A549 (cell line): ENCODE measurements around the gene FOSL1. TPM values are rescaled to one million over a fixed set of nuclear protein-coding genes. Genes with fewer than 3 reads are reported as not detected.
A peak's percentile ranks its signal among the peaks of the same experiment; 100 is the strongest.

ENCODE experiments used
- ATAC-seq, 2 experiments: fragments of 200-7000 bp in 1 of 2; fragments of >200 bp in 1 of 2; cut with Nextera tagmentation in 1 of 2; cut with Tn5 transposase in 1 of 2; 3 replicates each; pipeline versions ENCODE4 v1.8.0 to v1.9.1; 2018 to 2020; ENCODE audit warnings: mild to moderate bottlenecking in 1 of 2, moderate library complexity in 1 of 2
- CTCF ChIA-PET: fragments of 300-600 bp; sonication (Branson Sonifier 250); formaldehyde crosslinking; extraction: SDS; loops from one replicate; lab custom pipeline; 2021; ENCODE audit warnings: antibody characterized with exemption, inconsistent platforms; lab: Yijun Ruan, JAX
- POLR2A ChIA-PET: fragments of 350-600 bp; formaldehyde crosslinking; extraction: SDS; loops from one replicate; lab custom pipeline; 2021; ENCODE audit warnings: antibody characterized with exemption, inconsistent platforms; lab: Yijun Ruan, JAX
- DNase-seq, 2 experiments: peaks; one replicate each; pipeline versions ENCODE4 v3.0.0 to v3.0.0-alpha.2; 2011 to 2016; ENCODE audit warnings: low read depth in 1 of 2, low spot score in 1 of 2
- FAIRE-seq: peaks from 2 replicates; lab custom pipeline; 2011; peaks lifted over from hg19 to GRCh38; lab: Jason Lieb, UNC
- H3K27ac ChIP-seq, 2 experiments: fragments of >200 bp; sonication (Bioruptor Twin); formaldehyde crosslinking; 3 replicates each; pipeline ENCODE4 v1.5.1; 2016 to 2017
- H3K4me1 ChIP-seq: fragments of >200 bp; sonication (Bioruptor Twin); formaldehyde crosslinking; 3 replicates; pipeline ENCODE4 v1.6.1; 2016
- H3K4me2 ChIP-seq: fragments of >200 bp; sonication (Bioruptor Twin); formaldehyde crosslinking; 3 replicates; pipeline ENCODE4 v1.6.1; 2016
- H3K4me3 ChIP-seq: fragments of >200 bp; sonication (Bioruptor Twin); formaldehyde crosslinking; 3 replicates; pipeline ENCODE4 v1.5.1; 2016
- H3K9me3 ChIP-seq: fragments of >200 bp; sonication (Bioruptor Twin); formaldehyde crosslinking; 3 replicates; pipeline ENCODE4 v1.6.1; 2016
- BCL3 ChIP-seq: fragments of >200 bp; sonication (Bioruptor Twin); formaldehyde crosslinking; IDR thresholded peaks from 3 replicates; pipeline ENCODE4 v1.6.1; 2016
- CBX2 ChIP-seq: fragments of 200-600 bp; sonication (generic); IDR thresholded peaks from 2 replicates; pipeline ENCODE4 v1.6.1; 2016; ENCODE audit warnings: low read depth, mild to moderate bottlenecking, borderline replicate concordance
- CHD4 ChIP-seq: fragments of 200-600 bp; sonication (generic); IDR thresholded peaks from 2 replicates; pipeline ENCODE4 v1.6.1; 2016; ENCODE audit warnings: antibody characterized with exemption, mild to moderate bottlenecking, borderline replicate concordance
- E2F6 ChIP-seq: IDR thresholded peaks from 2 replicates; pipeline ENCODE4 v1.6.1; 2012; ENCODE audit warnings: low read depth, borderline replicate concordance
- EP300 ChIP-seq, 2 experiments: fragments of >200 bp; sonication (Bioruptor Twin); formaldehyde crosslinking; IDR thresholded peaks; 2 replicates in 1 of 2; 3 replicates in 1 of 2; pipeline ENCODE4 v1.6.1; 2016 to 2017
- FOSL2 ChIP-seq, 2 experiments: fragments of 450-650 bp in 1 of 2; fragments of >200 bp in 1 of 2; sonication (Bioruptor Twin) in 1 of 2; formaldehyde crosslinking; IDR thresholded peaks; 2 replicates each; pipeline versions ENCODE4 v1.5.0 to v1.6.1; 2016 to 2020; ENCODE audit warnings: mild to moderate bottlenecking in 1 of 2, moderate library complexity in 1 of 2
- GATA3 ChIP-seq: IDR thresholded peaks from 2 replicates; pipeline ENCODE4 v1.6.1; 2012; ENCODE audit warnings: borderline replicate concordance
- HOXB13 ChIP-seq: fragments of 250-450 bp; sonication (Bioruptor Pico); IDR thresholded peaks from 2 replicates; pipeline ENCODE4 v1.5.0; 2020; ENCODE audit warnings: low read depth, mild to moderate bottlenecking, moderate library complexity
- JUN ChIP-seq, 2 experiments: fragments of >200 bp; sonication (Bioruptor Twin); formaldehyde crosslinking; IDR thresholded peaks; 2 replicates in 1 of 2; 3 replicates in 1 of 2; pipeline ENCODE4 v1.6.1; 2016 to 2017
- MAX ChIP-seq: IDR thresholded peaks from 2 replicates; pipeline ENCODE4 v1.6.1; 2012
- MAZ ChIP-seq: fragments of 150-350 bp; IDR thresholded peaks from 2 replicates; pipeline ENCODE4 v1.6.1; 2014; ENCODE audit warnings: antibody characterized with exemption, low read depth, low read length, borderline replicate concordance
- MYC ChIP-seq: IDR thresholded peaks from 2 replicates; pipeline ENCODE4 v1.6.1; 2012; ENCODE audit warnings: mild to moderate bottlenecking, inconsistent platforms, low read length, improper control_type of control experiment, borderline replicate concordance
- PBX3 ChIP-seq: IDR thresholded peaks from 2 replicates; pipeline ENCODE4 v1.6.1; 2012
- PHF8 ChIP-seq: fragments of 200-600 bp; sonication (generic); IDR thresholded peaks from 2 replicates; pipeline ENCODE4 v1.6.1; 2016; ENCODE audit warnings: low read depth, mild to moderate bottlenecking, antibody characterized with exemption, moderate library complexity, borderline replicate concordance
- POLR2A ChIP-seq: IDR thresholded peaks from 2 replicates; pipeline ENCODE4 v1.6.1; 2012; ENCODE audit warnings: mild to moderate bottlenecking, low read length
- POLR2AphosphoS2 ChIP-seq: conservative IDR thresholded peaks from 2 replicates; pipeline ENCODE4 v1.6.1; 2012; ENCODE audit warnings: low read length, improper control_type of control experiment, inconsistent platforms
- RAD21 ChIP-seq, 2 experiments: fragments of >200 bp in 1 of 2; sonication (Bioruptor Twin) in 1 of 2; formaldehyde crosslinking in 1 of 2; IDR thresholded peaks in 1 of 2; conservative IDR thresholded peaks in 1 of 2; 2 replicates in 1 of 2; 3 replicates in 1 of 2; pipeline ENCODE4 v1.6.1; 2012 to 2018; ENCODE audit warnings: inconsistent platforms in 1 of 2
- ZFP36 ChIP-seq: fragments of 450-650 bp; IDR thresholded peaks from 2 replicates; pipeline ENCODE4 v1.6.1; 2014; ENCODE audit warnings: borderline replicate concordance; ENCODE audit not compliant: partially characterized antibody
- ZSCAN20 ChIP-seq: fragments of 250-450 bp; sonication (Bioruptor Pico); IDR thresholded peaks from 2 replicates; pipeline ENCODE4 v1.8.0; 2022; ENCODE audit warnings: mild to moderate bottlenecking, moderate library complexity
- WGBS: methylation state at CpG from one replicate; pipeline ENCODE4 v1.1.6; 2017; ENCODE audit errors: missing lambda C conversion rate; 5-methylcytosine and 5-hydroxymethylcytosine counted together
- polyA plus RNA-seq, 4 experiments: library from polyadenylated mRNA; depleted of rRNA in 3 of 4; stranded (reverse); fragments of >200 nt; fragmentation: RNase III in 1 of 4; extraction: RNeasy Plus Mini Kit Qiagen cat#74134 plus additional on column Dnase treatment in 1 of 4; gene quantifications; 2 replicates in 3 of 4; 3 replicates in 1 of 4; pipeline ENCODE4 v1.2.3, GENCODE V29; 2011 to 2017

Gene FOSL1
- polyA plus RNA-seq, 2 of the 4 experiments (the other 2 are of a cell fraction), result 6.7 to 24.1 TPM

GRCh38 chr11:65919573-65920371 is 19.6 kb upstream of the FOSL1 start:
- Histone ChIP-seq H3K4me2 (peak overlapping the region; percentile 91), H3K4me3 (peak overlapping the region; percentile 64), H3K9me3 (no peaks in the 10 kb centered on the region), H3K27ac (peak overlapping the region; percentile 91 to 100), H3K4me1 (peaks cover 45% of the 10 kb centered on the region)
- DNase-seq (peak in 1 of 2 experiments; percentile 46), FAIRE-seq (no peak), ATAC-seq (peak; percentile 14 to 31; a peak in 5 of 6 replicates)
- ChIA-PET POLR2A (interaction anchor here (0.6 kb wide), 1 partner anchor 31 kb away, joined by 3 read pairs; the partner anchor contains the start of gene FIBP), CTCF (interaction anchor here (2.5 to 31.6 kb wide), 2 partner anchors 26 to 69 kb away, joined by 8 to 618 read pairs; partner anchors contain the start of genes CCDC85B, FIBP and FOSL1)
- WGBS, result 1% methylated on average over 16 of the region's 60 CpGs
- TF ChIP-seq PHF8, result peak; percentile 40; the same call in 1 of the 2 replicates
- no peak for TF ChIP-seq POLR2AphosphoS2

GRCh38 chr11:65919141-65919572 is 19.0 kb upstream of the FOSL1 start, which contains the start of gene DRAP1:
TSS of gene DRAP1 (plus strand) at chr11:65919426. CDS start at chr11:65919502, 76 bp downstream.
- H3K4me3 ChIP-seq, result peak within 1 kb of the TSS; percentile 97
- peak; percentile 65; the same call in 1 of the 2 replicates for TF ChIP-seq GATA3
- TF ChIP-seq MAX, result peak; percentile 85
- TF ChIP-seq BCL3, result peak; percentile 40; the same call in 1 of the 3 replicates
- no peak for TF ChIP-seq CHD4
- TF ChIP-seq HOXB13 (CRISPR knock-in tag), result no peak
- TF ChIP-seq MYC, result peak; percentile 65; the same call in 1 of the 2 replicates
- peak; percentile 31 for TF ChIP-seq ZFP36
- peak; percentile 36; the same call in 1 of the 2 replicates for TF ChIP-seq E2F6
- TF ChIP-seq CBX2, result no peak
- TF ChIP-seq EP300 (IDR thresholded peaks at IDR 0.05), result peak in 1 of 2 experiments; percentile 31; a peak in 1 of 5 replicates
- peak; percentile 86 for TF ChIP-seq PHF8
- peak; percentile 50 for TF ChIP-seq POLR2A
- peak; percentile 88; the same call in 1 of the 2 replicates for TF ChIP-seq MAZ
- no peak for TF ChIP-seq ZSCAN20 (CRISPR knock-in tag)
- no peak for TF ChIP-seq FOSL2 (IDR thresholded peaks at IDR 0.05)
- TF ChIP-seq FOSL2 (CRISPR knock-in tag; IDR thresholded peaks at IDR 0.05), result peak; percentile 76
- peak; percentile 76 to 93 for TF ChIP-seq JUN (IDR thresholded peaks at IDR 0.05)
- peak; percentile 18 to 40; a peak in 2 of 5 replicates for TF ChIP-seq RAD21 (conservative IDR thresholded peaks at IDR 0.05 in 1 of 2, IDR thresholded peaks at IDR 0.05 in 1 of 2)
- TF ChIP-seq PBX3, result peak; percentile 95
- TF ChIP-seq, all 56 proteins: peak for 14
- ChIA-PET POLR2A (interaction anchor here (1.0 to 1.9 kb wide), 3 partner anchors 19 to 31 kb away, joined by 5 to 7 read pairs (median 7); partner anchors contain the start of genes CCDC85B, FIBP and FOSL1), CTCF (interaction anchor here (1.2 to 31.6 kb wide), 3 partner anchors 25 to 69 kb away, joined by 3 to 618 read pairs (median 8); partner anchors contain the start of genes CCDC85B, FIBP and FOSL1)
- no peak for FAIRE-seq
- peak; percentile 86 to 99 for DNase-seq
- peak; percentile 65 to 81 for ATAC-seq
- no CpG with 5 or more reads among the region's 59 CpGs for WGBS
- H3K4me1 ChIP-seq, result peaks cover 49% of the 10 kb centered on the region
- no peaks in the 10 kb centered on the region for H3K9me3 ChIP-seq
- peak within 1 kb of the TSS; percentile 95 to 100 for H3K27ac ChIP-seq
- peak within 1 kb of the TSS; percentile 98 for H3K4me2 ChIP-seq
